WTC11 (cell line): Measurements from ENCODE around the gene GFOD1. TPM values are rescaled to one million over a fixed set of nuclear protein-coding genes. Genes with fewer than 3 reads are reported as not detected.

Source experiments
- ATAC-seq: fragments of 200-7000 bp; cut with Tn5 transposase; 2 replicates; pipeline ENCODE4 v1.10.0; 2021; ENCODE audit warnings: mild to moderate bottlenecking, moderate library complexity
- CTCF ChIA-PET: fragments of 300-600 bp; sonication (Branson Sonifier 250); formaldehyde crosslinking; loops from one replicate; lab custom pipeline; 2021; ENCODE audit warnings: antibody characterized with exemption; lab: Charles Lee
- POLR2A ChIA-PET: fragments of 350-600 bp; sonication (Branson Sonifier 250); formaldehyde crosslinking; loops from one replicate; lab custom pipeline; 2021; ENCODE audit warnings: antibody characterized with exemption; lab: Charles Lee
- DNase-seq: peaks from one replicate; pipeline ENCODE4 v3.0.0; 2021; ENCODE audit warnings: low spot score
- H3K27ac Mint-ChIP-seq: 2 replicates; pipeline ENCODE4 v1.8.0; 2021; ENCODE audit warnings: mixed read lengths
- H3K27me3 Mint-ChIP-seq: 2 replicates; pipeline ENCODE4 v1.8.0; 2021; ENCODE audit warnings: low read depth, mild to moderate bottlenecking, moderate library complexity, mixed read lengths
- H3K36me3 Mint-ChIP-seq: 2 replicates; pipeline ENCODE4 v1.8.0; 2021; ENCODE audit warnings: mixed read lengths
- H3K4me1 Mint-ChIP-seq: 2 replicates; pipeline ENCODE4 v1.8.0; 2022; ENCODE audit warnings: mixed read lengths
- H3K4me3 Mint-ChIP-seq: 2 replicates; pipeline ENCODE4 v1.8.0; 2021; ENCODE audit warnings: mild to moderate bottlenecking, moderate library complexity, mixed read lengths
- H3K9me3 Mint-ChIP-seq: 2 replicates; pipeline ENCODE4 v1.8.0; 2021; ENCODE audit warnings: mixed read lengths
- ATF1 ChIP-seq: sonication (generic); formaldehyde crosslinking; IDR thresholded peaks from 2 replicates; pipeline ENCODE4 v1.8.1; 2023; ENCODE audit warnings: mild to moderate bottlenecking, moderate library complexity, missing genetic modification reagents
- CREM ChIP-seq: sonication (generic); formaldehyde crosslinking; IDR thresholded peaks from 2 replicates; pipeline ENCODE4 v1.8.1; 2022; ENCODE audit warnings: mild to moderate bottlenecking, missing genetic modification reagents, moderate library complexity
- FOXJ3 ChIP-seq: sonication (generic); formaldehyde crosslinking; IDR thresholded peaks from 2 replicates; pipeline ENCODE4 v1.9.0; 2021; ENCODE audit warnings: missing genetic modification reagents, mild to moderate bottlenecking, borderline replicate concordance
- FOXP1 ChIP-seq: sonication (generic); formaldehyde crosslinking; IDR thresholded peaks from 2 replicates; pipeline ENCODE4 v1.8.0; 2022; ENCODE audit warnings: missing genetic modification reagents, mild to moderate bottlenecking, moderate library complexity, borderline replicate concordance
- GABPB1 ChIP-seq: sonication (generic); formaldehyde crosslinking; IDR thresholded peaks from 2 replicates; pipeline ENCODE4 v1.8.1; 2023; ENCODE audit warnings: mild to moderate bottlenecking, missing genetic modification reagents
- SMAD3 ChIP-seq: sonication (generic); formaldehyde crosslinking; IDR thresholded peaks from 2 replicates; pipeline ENCODE4 v1.8.0; 2022; ENCODE audit warnings: missing genetic modification reagents, mild to moderate bottlenecking, borderline replicate concordance
- STAT6 ChIP-seq: sonication (generic); formaldehyde crosslinking; conservative IDR thresholded peaks from 2 replicates; pipeline ENCODE4 v1.8.1; 2023; ENCODE audit warnings: mild to moderate bottlenecking, low read depth, missing genetic modification reagents, moderate library complexity
- TP53 ChIP-seq: sonication (generic); formaldehyde crosslinking; IDR thresholded peaks from 2 replicates; pipeline ENCODE4 v1.8.1; 2023; ENCODE audit warnings: mild to moderate bottlenecking, missing genetic modification reagents
- total RNA-seq: library from RNA; stranded (reverse); gene quantifications from 3 replicates; pipeline ENCODE4 v1.2.3, GENCODE V29; 2021
- TF ChIP-seq, protein P1 (sequence below): sonication (generic); formaldehyde crosslinking; IDR thresholded peaks from 2 replicates; pipeline ENCODE4 v1.8.1; 2022; ENCODE audit warnings: low read depth, missing genetic modification reagents, borderline replicate concordance
- TF ChIP-seq, protein P2 (sequence below): sonication (generic); formaldehyde crosslinking; IDR thresholded peaks from 2 replicates; pipeline ENCODE4 v1.8.0; 2023; ENCODE audit warnings: missing genetic modification reagents, mild to moderate bottlenecking, borderline replicate concordance
- TF ChIP-seq, protein P3 (sequence below): fragments of 250-450 bp; sonication (Bioruptor Pico); IDR thresholded peaks from 2 replicates; pipeline ENCODE4 v1.9.0; 2021; ENCODE audit warnings: mild to moderate bottlenecking, borderline replicate concordance
- TF ChIP-seq, protein P4 (sequence below): sonication (generic); formaldehyde crosslinking; IDR thresholded peaks from 2 replicates; pipeline ENCODE4 v1.8.0; 2022; ENCODE audit warnings: missing genetic modification reagents
- TF ChIP-seq, protein P5 (sequence below): fragments of 250-450 bp; sonication (Bioruptor Pico); IDR thresholded peaks from 2 replicates; pipeline ENCODE4 v1.9.0; 2021; ENCODE audit warnings: mild to moderate bottlenecking

Gene GFOD1
- total RNA-seq, 1 experiment from 2014 or later: 8.5 TPM

- TF ChIP-seq, protein P1, sequence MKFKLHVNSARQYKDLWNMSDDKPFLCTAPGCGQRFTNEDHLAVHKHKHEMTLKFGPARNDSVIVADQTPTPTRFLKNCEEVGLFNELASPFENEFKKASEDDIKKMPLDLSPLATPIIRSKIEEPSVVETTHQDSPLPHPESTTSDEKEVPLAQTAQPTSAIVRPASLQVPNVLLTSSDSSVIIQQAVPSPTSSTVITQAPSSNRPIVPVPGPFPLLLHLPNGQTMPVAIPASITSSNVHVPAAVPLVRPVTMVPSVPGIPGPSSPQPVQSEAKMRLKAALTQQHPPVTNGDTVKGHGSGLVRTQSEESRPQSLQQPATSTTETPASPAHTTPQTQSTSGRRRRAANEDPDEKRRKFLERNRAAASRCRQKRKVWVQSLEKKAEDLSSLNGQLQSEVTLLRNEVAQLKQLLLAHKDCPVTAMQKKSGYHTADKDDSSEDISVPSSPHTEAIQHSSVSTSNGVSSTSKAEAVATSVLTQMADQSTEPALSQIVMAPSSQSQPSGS (CRISPR knock-in tag): no peak
- TF ChIP-seq TP53 (CRISPR knock-in tag) (no peak), CREM (CRISPR knock-in tag) (no peak), STAT6 (CRISPR knock-in tag) (no peak), FOXP1 (CRISPR knock-in tag) (no peak), GABPB1 (CRISPR knock-in tag) (no peak), FOXJ3 (CRISPR knock-in tag) (no peak)
- TF ChIP-seq, protein P2, sequence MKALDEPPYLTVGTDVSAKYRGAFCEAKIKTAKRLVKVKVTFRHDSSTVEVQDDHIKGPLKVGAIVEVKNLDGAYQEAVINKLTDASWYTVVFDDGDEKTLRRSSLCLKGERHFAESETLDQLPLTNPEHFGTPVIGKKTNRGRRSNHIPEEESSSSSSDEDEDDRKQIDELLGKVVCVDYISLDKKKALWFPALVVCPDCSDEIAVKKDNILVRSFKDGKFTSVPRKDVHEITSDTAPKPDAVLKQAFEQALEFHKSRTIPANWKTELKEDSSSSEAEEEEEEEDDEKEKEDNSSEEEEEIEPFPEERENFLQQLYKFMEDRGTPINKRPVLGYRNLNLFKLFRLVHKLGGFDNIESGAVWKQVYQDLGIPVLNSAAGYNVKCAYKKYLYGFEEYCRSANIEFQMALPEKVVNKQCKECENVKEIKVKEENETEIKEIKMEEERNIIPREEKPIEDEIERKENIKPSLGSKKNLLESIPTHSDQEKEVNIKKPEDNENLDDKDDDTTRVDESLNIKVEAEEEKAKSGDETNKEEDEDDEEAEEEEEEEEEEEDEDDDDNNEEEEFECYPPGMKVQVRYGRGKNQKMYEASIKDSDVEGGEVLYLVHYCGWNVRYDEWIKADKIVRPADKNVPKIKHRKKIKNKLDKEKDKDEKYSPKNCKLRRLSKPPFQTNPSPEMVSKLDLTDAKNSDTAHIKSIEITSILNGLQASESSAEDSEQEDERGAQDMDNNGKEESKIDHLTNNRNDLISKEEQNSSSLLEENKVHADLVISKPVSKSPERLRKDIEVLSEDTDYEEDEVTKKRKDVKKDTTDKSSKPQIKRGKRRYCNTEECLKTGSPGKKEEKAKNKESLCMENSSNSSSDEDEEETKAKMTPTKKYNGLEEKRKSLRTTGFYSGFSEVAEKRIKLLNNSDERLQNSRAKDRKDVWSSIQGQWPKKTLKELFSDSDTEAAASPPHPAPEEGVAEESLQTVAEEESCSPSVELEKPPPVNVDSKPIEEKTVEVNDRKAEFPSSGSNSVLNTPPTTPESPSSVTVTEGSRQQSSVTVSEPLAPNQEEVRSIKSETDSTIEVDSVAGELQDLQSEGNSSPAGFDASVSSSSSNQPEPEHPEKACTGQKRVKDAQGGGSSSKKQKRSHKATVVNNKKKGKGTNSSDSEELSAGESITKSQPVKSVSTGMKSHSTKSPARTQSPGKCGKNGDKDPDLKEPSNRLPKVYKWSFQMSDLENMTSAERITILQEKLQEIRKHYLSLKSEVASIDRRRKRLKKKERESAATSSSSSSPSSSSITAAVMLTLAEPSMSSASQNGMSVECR: no peak
- TF ChIP-seq, protein P3, sequence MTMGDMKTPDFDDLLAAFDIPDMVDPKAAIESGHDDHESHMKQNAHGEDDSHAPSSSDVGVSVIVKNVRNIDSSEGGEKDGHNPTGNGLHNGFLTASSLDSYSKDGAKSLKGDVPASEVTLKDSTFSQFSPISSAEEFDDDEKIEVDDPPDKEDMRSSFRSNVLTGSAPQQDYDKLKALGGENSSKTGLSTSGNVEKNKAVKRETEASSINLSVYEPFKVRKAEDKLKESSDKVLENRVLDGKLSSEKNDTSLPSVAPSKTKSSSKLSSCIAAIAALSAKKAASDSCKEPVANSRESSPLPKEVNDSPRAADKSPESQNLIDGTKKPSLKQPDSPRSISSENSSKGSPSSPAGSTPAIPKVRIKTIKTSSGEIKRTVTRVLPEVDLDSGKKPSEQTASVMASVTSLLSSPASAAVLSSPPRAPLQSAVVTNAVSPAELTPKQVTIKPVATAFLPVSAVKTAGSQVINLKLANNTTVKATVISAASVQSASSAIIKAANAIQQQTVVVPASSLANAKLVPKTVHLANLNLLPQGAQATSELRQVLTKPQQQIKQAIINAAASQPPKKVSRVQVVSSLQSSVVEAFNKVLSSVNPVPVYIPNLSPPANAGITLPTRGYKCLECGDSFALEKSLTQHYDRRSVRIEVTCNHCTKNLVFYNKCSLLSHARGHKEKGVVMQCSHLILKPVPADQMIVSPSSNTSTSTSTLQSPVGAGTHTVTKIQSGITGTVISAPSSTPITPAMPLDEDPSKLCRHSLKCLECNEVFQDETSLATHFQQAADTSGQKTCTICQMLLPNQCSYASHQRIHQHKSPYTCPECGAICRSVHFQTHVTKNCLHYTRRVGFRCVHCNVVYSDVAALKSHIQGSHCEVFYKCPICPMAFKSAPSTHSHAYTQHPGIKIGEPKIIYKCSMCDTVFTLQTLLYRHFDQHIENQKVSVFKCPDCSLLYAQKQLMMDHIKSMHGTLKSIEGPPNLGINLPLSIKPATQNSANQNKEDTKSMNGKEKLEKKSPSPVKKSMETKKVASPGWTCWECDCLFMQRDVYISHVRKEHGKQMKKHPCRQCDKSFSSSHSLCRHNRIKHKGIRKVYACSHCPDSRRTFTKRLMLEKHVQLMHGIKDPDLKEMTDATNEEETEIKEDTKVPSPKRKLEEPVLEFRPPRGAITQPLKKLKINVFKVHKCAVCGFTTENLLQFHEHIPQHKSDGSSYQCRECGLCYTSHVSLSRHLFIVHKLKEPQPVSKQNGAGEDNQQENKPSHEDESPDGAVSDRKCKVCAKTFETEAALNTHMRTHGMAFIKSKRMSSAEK (CRISPR knock-in tag): no peak
- POLR2A ChIA-PET: interaction anchor here (1.6 kb wide), 1 partner anchor 9 kb away, joined by 4 read pairs; no protein-coding TSS in a partner anchor
- ATAC-seq (no peak), DNase-seq (no peak)
- Mint-ChIP-seq H3K4me1 (peaks cover 24% of the 10 kb centered on the region), H3K36me3 (no peaks in the 10 kb centered on the region), H3K9me3 (no peaks in the 10 kb centered on the region), H3K27me3 (no peaks in the 10 kb centered on the region), H3K27ac (no peak overlapping the region), H3K4me3 (no peak overlapping the region)
- CTCF ChIA-PET: no interaction called here
Measured at GRCh38 chr6:13372076-13372475, 115.3 kb downstream of the GFOD1 start.

GRCh38 chr6:13371421-13372072, 115.9 kb downstream of the GFOD1 start:
- POLR2A ChIA-PET: interaction anchor here (1.6 kb wide), 1 partner anchor 9 kb away, joined by 4 read pairs; no protein-coding TSS in a partner anchor
- ATAC-seq: no peak
- no peaks in the 10 kb centered on the region for H3K36me3 Mint-ChIP-seq
- DNase-seq: no peak
- H3K4me1 Mint-ChIP-seq: peaks cover 25% of the 10 kb centered on the region
- H3K27ac Mint-ChIP-seq: no peak overlapping the region
- CTCF ChIA-PET: no interaction called here
- H3K27me3 Mint-ChIP-seq: no peaks in the 10 kb centered on the region
- no peak overlapping the region for H3K4me3 Mint-ChIP-seq
- no peaks in the 10 kb centered on the region for H3K9me3 Mint-ChIP-seq
- TF ChIP-seq FOXJ3 (CRISPR knock-in tag): no peak
- TF ChIP-seq ATF1 (CRISPR knock-in tag): no peak
- no peak for TF ChIP-seq SMAD3 (CRISPR knock-in tag)
- TF ChIP-seq, protein P4, sequence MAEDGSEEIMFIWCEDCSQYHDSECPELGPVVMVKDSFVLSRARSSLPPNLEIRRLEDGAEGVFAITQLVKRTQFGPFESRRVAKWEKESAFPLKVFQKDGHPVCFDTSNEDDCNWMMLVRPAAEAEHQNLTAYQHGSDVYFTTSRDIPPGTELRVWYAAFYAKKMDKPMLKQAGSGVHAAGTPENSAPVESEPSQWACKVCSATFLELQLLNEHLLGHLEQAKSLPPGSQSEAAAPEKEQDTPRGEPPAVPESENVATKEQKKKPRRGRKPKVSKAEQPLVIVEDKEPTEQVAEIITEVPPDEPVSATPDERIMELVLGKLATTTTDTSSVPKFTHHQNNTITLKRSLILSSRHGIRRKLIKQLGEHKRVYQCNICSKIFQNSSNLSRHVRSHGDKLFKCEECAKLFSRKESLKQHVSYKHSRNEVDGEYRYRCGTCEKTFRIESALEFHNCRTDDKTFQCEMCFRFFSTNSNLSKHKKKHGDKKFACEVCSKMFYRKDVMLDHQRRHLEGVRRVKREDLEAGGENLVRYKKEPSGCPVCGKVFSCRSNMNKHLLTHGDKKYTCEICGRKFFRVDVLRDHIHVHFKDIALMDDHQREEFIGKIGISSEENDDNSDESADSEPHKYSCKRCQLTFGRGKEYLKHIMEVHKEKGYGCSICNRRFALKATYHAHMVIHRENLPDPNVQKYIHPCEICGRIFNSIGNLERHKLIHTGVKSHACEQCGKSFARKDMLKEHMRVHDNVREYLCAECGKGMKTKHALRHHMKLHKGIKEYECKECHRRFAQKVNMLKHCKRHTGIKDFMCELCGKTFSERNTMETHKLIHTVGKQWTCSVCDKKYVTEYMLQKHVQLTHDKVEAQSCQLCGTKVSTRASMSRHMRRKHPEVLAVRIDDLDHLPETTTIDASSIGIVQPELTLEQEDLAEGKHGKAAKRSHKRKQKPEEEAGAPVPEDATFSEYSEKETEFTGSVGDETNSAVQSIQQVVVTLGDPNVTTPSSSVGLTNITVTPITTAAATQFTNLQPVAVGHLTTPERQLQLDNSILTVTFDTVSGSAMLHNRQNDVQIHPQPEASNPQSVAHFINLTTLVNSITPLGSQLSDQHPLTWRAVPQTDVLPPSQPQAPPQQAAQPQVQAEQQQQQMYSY (CRISPR knock-in tag): no peak
- TF ChIP-seq, protein P5, sequence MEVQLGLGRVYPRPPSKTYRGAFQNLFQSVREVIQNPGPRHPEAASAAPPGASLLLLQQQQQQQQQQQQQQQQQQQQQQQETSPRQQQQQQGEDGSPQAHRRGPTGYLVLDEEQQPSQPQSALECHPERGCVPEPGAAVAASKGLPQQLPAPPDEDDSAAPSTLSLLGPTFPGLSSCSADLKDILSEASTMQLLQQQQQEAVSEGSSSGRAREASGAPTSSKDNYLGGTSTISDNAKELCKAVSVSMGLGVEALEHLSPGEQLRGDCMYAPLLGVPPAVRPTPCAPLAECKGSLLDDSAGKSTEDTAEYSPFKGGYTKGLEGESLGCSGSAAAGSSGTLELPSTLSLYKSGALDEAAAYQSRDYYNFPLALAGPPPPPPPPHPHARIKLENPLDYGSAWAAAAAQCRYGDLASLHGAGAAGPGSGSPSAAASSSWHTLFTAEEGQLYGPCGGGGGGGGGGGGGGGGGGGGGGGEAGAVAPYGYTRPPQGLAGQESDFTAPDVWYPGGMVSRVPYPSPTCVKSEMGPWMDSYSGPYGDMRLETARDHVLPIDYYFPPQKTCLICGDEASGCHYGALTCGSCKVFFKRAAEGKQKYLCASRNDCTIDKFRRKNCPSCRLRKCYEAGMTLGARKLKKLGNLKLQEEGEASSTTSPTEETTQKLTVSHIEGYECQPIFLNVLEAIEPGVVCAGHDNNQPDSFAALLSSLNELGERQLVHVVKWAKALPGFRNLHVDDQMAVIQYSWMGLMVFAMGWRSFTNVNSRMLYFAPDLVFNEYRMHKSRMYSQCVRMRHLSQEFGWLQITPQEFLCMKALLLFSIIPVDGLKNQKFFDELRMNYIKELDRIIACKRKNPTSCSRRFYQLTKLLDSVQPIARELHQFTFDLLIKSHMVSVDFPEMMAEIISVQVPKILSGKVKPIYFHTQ (CRISPR knock-in tag): no peak
